Hepatocyte (in vitro differentiated cells): ENCODE results near the gene TRIM44.

Source experiments
- EZH2 ChIP-seq: fragments of 200-600 bp; sonication (generic); IDR thresholded peaks from 2 replicates; pipeline ENCODE4 v1.6.1; 2016; ENCODE audit warnings: antibody characterized with exemption, mild to moderate bottlenecking, borderline replicate concordance
- TF ChIP-seq, protein P1 (sequence below): fragments of 200-600 bp; sonication (generic); IDR thresholded peaks from 2 replicates; pipeline ENCODE4 v1.5.1; 2016; ENCODE audit warnings: antibody characterized with exemption, mild to moderate bottlenecking; ENCODE audit not compliant: poor library complexity

DNA sequence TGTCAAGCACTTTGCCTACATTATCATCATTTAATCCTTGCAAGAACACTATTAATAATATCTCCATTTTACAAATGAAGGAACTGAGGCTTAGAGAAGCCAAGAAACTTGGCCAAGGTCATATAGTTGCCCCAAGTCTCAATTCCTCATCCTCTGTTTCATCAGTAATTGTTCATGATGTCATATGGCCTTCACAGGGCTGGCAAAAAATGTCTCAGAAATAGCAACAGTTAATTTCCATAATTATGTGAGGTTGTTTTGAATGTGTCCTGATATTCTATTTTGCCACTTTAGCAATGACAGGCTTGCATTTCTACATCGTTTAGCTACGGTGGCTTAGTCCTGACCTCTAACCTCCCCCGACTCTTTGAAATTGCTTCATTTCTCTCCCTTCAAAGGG, 20.6 kb upstream of the TRIM44 start:
- TF ChIP-seq, protein P1, sequence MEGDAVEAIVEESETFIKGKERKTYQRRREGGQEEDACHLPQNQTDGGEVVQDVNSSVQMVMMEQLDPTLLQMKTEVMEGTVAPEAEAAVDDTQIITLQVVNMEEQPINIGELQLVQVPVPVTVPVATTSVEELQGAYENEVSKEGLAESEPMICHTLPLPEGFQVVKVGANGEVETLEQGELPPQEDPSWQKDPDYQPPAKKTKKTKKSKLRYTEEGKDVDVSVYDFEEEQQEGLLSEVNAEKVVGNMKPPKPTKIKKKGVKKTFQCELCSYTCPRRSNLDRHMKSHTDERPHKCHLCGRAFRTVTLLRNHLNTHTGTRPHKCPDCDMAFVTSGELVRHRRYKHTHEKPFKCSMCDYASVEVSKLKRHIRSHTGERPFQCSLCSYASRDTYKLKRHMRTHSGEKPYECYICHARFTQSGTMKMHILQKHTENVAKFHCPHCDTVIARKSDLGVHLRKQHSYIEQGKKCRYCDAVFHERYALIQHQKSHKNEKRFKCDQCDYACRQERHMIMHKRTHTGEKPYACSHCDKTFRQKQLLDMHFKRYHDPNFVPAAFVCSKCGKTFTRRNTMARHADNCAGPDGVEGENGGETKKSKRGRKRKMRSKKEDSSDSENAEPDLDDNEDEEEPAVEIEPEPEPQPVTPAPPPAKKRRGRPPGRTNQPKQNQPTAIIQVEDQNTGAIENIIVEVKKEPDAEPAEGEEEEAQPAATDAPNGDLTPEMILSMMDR = no peak
- TF ChIP-seq EZH2 = no peak
